ENCODE results near the gene INS.

GRCh38 chr11:2120359-2121100, 40.5 kb downstream of the INS start:
- no peak for TF ChIP-seq CTCF (IDR thresholded peaks at IDR 0.05)
- no peak for TF ChIP-seq EP300 (IDR thresholded peaks at IDR 0.05)
- TF ChIP-seq POLR2A (IDR thresholded peaks at IDR 0.05) = no peak

All from upper lobe of left lung (tissue), 4 donors.